ENCODE results near the gene ENTPD6.

- TF ChIP-seq HDGF (IDR thresholded peaks at IDR 0.05; ENCODE audit: borderline replicate concordance) (no peak), SP1 (IDR thresholded peaks at IDR 0.05) (no peak), FOXM1 (IDR thresholded peaks at IDR 0.05; ENCODE audit: borderline replicate concordance) (no peak), TARDBP (IDR thresholded peaks at IDR 0.05) (no peak), L3MBTL2 (conservative IDR thresholded peaks at IDR 0.05) (no peak), NFRKB (IDR thresholded peaks at IDR 0.05) (no peak), SUZ12 (IDR thresholded peaks at IDR 0.05) (no peak), FOXK2 (IDR thresholded peaks at IDR 0.05) (no peak), FOXA1 (IDR thresholded peaks at IDR 0.05) (no peak), ELF4 (IDR thresholded peaks at IDR 0.05) (no peak), BHLHE40 (IDR thresholded peaks at IDR 0.05; ENCODE audit: borderline replicate concordance) (no peak), CTBP1 (IDR thresholded peaks at IDR 0.05; ENCODE audit: borderline replicate concordance) (no peak), ARNT (IDR thresholded peaks at IDR 0.05) (no peak), PKNOX1 (IDR thresholded peaks at IDR 0.05) (no peak)
Observed at GRCh38 chr20:25146976-25147375, 48.5 kb upstream of the ENTPD6 start.

All from HEK293T (cell line).